ENCODE results near the gene EYA3.

EYA3 gene, protein sequence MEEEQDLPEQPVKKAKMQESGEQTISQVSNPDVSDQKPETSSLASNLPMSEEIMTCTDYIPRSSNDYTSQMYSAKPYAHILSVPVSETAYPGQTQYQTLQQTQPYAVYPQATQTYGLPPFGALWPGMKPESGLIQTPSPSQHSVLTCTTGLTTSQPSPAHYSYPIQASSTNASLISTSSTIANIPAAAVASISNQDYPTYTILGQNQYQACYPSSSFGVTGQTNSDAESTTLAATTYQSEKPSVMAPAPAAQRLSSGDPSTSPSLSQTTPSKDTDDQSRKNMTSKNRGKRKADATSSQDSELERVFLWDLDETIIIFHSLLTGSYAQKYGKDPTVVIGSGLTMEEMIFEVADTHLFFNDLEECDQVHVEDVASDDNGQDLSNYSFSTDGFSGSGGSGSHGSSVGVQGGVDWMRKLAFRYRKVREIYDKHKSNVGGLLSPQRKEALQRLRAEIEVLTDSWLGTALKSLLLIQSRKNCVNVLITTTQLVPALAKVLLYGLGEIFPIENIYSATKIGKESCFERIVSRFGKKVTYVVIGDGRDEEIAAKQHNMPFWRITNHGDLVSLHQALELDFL

DNA sequence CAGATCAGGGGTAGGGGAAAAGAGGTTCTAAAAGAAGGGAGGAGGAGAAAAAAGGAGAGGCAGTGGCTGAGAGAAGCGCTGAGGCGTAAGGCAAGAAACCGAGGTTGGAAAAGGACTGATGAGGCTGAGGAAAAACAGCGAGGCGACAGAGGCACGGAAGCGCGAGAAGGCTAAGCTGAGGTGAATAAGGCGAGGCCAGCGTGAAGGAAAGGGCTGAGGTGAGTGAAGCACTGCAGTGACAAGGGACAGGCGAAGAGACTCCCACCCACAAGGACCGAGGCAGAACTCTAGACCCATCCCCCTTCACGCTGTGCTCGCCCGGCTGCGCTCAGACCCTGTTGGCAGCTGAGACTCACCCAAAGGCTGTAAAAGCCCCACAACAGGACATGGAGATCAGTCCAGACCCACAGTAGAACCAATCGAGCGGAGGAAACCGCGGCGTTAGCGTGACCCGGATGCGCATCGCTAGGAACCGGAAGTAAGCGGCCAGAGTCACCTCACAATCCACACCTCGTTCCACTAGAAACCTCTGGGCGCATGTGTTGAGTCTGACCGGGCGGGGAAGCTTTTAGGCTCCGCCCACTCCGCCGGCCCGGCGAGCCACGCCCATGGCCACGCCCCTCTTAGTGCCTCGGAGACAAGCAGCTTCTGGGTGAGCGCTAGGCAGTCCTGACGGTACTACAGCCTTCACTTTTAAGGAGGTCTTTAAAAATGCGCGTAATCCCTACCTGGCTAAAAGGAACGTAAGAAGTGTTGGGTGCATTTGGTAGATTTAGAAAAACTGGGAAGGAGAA is at the start of gene EYA3:
EYA3 (minus strand) TSS at position 443 of the 794 bp plus-strand sequence. CDS start 30,584 bp downstream, outside the sequence.
- peak; percentile 99 for DNase-seq (ENCODE audit: low spot score)

DNA sequence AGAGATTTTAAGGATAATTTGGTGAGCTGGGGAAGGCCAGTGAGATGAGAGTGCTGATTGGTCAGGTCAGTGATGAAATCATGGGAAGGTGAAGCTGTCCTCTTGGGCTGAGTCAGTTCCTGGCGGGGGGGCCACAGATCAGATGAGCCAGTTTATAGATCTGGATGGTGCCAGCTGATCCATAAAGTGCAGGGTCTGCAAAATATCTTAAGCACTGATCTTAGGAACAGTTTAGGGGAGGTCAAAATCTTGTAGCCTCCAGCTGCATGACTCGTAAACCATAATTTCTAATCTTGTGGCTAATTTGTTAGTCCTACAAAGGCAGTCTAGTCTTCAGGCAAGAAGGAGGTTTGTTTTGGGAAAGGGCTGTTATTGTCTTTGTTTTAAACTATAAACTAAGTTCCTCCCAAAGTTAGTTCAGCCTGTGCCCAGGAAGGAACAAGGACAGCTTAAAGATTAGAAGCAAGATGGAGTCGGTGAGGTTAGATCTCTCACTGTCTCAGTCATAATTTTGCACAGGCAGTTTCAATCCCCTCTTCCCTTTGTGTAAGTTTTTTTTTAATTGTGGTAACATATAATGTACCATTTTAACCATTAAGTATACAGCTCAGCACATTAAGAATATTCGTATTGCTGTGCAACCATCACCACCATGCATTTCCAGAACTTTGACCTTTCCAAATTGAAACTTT is 48.7 kb upstream of the EYA3 start:
- no peak for DNase-seq (ENCODE audit: low spot score)

DNA sequence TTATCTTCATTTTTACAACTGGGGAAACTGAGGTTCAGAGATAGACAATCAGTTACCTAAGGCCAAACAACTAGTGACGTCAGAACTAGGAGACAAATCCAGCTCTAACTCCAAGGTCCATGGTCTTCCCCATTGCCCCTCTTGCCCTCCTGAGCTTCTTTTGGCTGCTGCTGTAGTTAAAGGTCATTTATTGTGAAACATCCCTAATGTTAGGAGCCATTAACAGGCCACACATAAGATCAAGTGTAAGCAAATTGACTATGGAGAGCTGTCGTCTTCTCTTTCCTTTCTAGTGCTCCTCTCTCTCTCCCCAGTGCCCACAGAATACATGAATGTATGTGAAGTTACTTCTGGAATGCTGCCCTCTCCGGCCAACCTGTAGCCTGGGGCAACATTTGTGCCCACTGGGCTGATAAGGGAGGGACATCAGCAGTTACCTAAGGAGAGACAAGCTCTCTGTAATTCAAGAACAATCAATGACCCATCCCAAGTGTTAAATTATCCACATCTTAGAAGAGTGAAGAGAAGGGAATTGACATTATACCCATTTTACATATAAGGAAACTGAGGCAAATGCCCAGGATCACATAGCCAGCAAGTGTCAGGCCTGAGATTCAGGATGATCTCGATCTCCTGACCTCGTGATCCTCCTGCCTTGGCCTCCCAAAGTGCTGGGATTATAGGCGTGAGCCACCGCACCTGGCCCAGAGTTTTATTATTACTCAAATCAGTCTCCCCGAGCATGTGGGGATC is 47.9 kb upstream of the EYA3 start:
- no peak for DNase-seq (ENCODE audit: low spot score)

DNA sequence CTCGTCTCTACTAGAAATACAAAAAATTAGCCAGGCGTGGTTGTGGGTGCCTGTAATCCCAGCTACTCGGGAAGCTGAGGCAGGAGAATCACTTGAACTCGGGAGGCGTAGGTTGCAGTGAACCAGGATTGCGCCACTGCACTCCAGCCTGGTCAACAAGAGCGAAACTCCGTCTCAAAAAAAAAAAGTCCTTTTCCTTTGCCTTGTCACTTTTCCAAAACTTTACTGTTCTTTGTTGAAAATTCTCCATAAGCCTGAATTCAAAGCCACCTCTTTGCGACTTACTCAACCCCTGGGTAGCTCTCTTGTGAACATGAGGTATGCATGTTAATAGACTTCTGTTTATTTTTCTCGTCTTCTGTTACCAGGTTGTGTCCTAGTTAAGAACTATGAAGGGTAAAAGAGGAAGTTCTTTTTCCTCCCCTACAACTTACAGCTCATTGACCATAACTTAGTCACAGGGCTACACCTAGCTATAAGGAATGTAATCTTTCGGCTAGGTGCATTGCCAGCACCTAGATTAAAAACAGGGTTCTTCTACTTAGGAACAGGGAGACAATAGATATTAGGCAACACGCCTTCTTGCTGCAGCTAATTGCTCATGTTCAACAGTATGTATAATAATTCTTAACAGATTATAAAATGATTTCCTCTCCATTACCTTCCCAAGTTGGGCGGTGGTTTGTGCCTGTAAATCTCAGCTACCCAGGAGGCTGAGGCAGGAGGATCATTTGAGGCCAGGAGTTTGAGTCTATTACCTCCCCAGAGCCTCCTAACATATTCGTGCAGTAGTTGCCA is 47.2 kb upstream of the EYA3 start:
- DNase-seq (ENCODE audit: low spot score): no peak

DNA sequence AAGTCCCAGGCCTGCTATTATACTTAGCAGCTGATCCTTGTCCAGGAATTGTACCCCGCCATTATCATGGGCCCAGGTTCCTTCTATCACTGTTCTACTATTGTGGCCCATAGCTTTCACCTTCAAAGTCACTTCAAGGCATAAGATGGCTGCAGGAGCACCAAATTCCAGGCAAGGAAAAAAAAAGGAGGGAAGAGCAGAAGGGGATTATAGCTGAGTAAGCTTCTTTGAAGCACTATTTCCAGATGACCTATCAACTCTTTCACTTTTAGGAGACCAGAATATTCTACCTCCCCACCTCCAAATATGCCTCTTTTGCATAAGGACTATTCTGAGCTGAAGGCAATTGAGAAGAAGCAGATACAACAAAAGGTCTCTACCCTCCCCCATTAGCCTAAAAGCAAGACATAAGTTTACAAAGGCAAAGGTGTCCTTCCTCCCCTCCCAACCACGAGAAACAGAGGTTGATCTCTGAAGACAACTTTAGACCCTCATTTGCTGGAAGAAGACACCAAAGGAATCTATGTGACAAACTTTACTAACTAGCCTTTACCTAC is 46.3 kb upstream of the EYA3 start:
- DNase-seq (ENCODE audit: low spot score): no peak

DNA sequence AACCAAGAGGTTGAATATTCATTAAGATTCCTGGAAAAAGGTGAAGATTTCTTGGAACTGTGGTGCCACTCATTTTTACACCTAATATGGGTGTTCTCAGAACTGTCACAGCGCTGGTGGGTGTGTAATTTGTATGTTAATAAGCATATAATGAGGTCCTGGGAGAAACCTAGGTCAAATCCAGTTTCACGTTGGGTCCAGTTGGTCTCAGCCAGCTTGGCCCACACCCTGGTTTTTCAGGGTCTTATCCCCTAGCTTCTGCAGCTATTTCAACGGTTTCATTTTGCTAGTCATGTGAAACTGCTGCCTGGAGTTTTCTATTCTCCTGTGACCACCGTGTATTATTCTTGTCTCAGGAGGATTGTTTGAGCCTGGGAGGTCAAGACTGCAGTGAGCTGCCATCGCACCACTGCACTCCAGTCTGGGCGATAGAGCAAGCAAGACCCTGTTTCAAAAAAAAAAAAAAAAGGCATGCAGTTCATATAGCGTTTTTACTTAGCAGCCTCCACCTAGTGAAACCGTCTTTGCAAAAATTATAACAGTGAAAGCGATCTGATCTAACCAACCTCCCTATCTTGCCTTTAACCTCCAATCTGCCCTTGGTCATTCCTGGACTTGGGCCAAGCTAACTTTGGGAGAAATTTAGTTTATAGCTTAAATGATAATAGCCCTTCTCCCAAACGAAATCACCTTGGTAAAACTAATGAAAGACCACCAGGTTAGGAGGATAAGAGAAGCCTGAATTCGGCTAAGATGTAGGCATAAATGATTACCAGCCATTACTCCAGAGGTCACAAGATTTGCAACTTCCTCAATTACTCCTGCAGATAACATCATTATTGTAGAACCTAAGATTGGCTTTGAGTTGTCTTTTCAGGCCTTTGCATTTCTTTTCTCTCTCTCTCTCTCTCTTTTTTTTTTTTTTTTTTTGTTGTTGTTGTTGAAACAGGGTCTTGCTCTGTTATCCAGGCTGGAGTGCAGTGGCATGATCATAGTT is 44.1 kb upstream of the EYA3 start:
- no peak for DNase-seq (ENCODE audit: low spot score)

DNA sequence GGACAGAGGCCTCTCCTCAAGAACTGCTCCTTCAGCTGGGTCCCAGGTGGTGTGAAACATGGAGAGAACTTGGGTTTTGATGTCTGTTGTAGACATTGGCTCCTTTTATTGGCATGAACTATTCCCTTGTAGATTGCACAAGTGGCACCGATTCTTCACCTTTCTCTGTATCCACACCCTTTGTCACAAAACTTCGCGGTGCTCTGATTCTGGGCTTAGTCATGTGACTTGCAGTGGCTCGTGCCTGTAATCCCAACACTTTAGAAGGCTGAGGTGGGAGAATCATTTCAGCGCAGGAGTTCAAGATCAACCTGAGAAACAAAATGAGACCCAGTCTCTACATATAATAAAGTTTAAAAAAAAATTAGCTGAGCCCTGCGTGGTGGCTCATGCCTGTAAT is 42.5 kb upstream of the EYA3 start:
- DNase-seq (ENCODE audit: low spot score): no peak

DNA sequence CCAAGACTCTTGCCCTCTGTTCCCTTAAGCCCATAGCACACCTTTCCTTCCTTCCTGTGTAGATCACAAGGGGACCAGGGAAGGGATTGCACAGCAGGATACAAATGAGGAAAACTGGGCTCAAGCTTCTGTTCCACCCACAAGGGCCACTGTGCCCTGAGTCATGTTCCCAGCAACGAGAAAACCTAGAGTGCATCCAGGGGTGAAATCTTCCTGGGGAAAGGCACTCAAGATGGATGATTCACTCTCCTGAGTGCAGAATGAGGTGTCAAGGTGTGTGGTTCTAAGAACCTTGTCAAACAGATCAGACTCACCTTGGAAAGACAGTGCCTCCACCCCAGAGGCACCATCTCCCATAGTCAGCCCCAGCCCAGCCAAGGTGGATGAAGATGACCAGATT is 40.7 kb upstream of the EYA3 start:
- no peak for DNase-seq (ENCODE audit: low spot score)

DNA sequence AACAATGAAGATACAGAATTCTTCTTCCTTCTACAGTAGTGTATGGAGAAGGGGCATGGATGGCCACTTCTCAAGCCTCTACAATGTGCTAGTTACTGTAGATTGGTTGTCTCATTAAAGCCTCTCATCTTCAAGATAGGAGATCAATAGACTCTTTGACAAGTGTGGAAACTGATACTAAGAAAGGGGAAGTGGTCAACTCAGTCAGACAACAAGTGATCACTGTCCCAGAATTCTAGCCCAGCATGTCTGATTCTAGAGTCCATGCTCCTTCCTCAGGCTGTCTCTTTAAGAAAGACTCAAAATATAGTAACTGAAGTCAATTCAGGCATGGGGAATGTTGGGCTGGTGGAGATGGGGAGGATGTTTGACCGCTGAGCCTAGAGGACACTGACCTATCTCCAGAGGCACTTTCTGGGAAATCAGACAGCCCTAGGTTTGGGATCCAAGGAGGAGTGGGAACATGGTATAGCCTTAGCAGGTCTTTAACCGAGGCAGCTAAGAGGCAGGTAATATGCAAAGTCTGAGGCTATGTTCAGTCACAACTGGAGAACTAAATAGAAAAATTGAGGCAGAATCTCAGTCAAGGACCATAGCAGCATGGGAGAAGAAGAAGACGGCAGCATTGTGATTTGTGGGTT is 39.3 kb upstream of the EYA3 start:
- DNase-seq (ENCODE audit: low spot score): no peak

DNA sequence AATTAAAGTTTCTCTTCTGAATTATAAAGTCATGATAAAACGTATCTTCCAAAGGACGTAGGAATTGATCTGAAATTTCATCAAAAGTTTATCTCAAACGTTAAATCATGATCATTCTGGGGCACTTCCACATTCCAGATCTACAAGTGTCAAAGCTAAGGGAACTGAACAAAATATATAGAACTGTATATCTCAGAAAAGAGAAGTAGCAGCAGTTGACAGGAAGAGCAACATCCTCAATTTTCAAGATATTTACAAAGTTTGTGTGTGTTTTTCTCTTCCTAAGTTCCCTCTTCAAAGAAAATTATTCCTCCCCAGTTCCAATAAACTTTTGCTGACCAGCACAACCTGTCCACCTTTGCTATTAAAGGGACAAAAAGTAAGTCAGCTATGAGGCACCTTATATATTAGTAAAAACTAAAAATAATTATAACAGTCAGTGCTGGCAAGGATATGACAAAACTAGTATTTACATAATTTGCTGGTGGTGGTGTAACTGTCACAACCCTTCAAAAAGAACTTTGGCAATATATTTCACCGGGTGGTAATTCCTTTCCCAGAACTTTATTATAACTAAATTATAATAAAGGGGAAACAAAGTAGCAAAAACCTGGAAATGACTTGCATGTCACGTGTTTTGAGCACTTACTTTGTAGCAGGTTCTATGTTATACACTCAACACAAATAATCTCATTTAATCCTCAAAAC is 38.5 kb upstream of the EYA3 start:
- no peak for DNase-seq (ENCODE audit: low spot score)

DNA sequence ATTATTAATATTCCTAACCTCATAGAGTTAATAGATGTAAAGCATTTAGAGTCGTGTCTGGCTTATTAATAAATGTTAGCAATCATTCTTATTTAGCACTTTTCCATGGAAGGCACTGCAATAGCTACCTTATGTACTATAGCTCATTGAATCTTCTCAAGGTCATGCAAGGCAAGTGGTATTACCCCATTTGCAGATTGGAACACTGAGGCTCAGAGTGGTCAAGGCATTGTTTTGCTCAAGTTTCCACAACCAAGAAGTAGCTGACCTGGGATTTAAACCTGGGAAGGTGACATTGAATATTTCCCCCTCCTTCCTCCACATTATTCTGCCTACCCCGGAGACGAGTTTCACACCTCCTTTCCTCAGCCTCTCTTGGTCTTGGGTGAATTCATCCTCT is 37.8 kb upstream of the EYA3 start:
- DNase-seq (ENCODE audit: low spot score): no peak

DNA sequence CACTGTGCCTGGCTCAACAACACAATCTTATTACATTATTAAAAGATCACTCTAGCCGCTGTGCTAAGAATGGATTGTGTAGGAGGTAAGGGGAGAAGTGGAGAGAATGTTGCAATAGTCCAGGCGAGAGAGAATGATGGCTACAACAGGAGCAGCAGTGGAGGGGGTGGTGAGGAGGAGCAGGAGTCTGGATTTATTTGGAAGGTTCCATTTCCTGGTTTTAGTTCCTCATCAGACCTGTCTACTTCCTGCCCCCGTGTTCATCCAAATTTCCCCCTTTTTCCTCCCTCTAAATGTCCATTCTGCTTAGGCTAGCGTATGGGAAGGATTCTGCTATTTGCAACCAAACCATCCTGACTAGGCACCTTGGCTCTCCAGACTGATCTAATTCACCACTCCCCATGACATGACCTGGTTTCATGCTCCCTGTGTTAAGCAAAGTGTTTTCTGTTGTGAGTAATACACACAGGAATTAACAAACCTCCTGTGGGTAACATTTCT is 35.1 kb upstream of the EYA3 start:
- DNase-seq (ENCODE audit: low spot score): no peak

DNA sequence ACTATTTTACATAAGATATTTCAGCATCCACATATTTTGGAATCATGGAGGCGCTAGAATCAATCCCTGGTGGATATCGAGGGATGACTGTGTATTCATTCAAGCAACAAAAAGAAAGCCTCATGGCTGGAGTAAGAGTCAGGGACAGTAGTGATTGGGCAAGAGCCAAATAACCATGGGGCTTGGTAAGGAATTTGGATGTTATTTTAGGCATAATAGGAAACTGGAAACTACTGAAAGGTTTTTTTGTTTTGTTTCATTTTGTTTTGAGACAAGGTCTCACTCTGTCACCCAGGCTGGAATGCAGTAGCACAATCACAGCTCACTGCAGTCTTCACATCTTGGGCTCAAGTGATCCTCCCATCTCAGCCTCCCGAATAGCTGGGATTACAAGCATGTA is 33.8 kb upstream of the EYA3 start:
- no peak for DNase-seq (ENCODE audit: low spot score)

DNA sequence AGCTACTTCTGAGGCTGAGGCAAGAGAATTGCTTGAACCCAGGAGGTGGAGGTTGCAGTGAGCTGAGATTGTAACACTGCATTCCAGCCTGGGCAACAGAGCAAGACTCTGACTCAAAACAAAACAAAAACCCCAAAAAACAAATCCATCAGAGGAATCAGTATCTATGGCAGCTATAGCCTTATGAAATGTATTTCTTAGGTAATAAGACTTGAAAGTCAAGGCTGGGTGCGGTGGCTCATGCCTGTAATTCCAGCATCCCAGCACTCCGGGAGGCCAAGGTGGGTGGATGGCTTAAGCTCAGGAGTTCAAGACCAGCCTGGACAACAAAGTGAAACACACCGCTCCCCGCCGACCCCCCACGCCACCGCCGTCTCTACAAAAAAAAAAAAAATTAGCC is 31.1 kb upstream of the EYA3 start:
- no peak for DNase-seq (ENCODE audit: low spot score)

DNA sequence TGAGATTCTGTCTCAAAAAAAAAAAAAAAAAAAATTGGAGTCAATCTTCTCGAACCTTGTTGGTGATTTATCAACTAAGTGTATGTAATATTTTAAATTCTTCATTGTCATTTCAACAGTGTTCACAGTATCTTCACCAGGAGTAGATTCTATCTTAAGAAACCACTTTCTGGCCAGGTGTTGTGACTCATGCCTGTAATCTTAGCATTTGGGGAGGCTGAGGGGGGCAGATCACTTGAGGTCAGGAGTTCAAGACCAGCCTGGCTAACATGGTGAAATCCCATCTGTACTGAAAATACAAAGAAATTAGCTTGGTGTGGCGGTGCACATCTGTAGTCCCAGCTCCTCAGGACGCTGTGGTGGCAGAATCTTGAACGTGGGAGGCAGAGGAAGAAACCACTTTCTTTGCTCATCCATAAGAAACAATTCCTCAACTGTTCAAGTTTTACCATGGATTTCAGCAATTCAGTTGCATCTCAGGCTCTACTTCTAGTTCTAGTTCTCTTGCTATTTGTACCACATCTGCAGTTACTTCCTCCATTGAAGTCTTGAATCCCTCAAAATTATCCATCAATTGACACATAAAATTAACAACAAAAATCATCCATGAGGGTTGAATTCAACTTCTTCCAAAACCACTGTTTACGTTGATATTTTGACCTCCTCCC is 30.4 kb upstream of the EYA3 start:
- DNase-seq (ENCODE audit: low spot score): no peak

DNA sequence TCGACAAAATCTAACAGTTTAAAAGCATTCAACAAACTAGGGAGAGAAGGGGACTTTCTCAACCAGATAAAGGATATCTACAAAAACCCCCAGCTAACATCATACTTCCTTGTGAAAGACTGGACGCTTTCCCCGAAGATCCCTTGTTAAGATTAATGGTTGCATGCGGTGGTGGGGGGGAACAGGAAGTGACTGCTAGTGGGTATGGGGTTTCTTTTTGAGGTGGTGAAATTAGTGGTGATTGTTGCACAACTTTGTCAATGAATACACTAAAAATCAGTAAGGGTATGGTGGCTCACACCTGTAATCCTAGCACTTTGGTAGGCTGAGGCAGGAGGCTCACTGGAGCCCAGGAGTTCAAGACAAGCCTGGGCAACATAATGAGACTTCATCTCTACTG is 26.9 kb upstream of the EYA3 start:
- DNase-seq (ENCODE audit: low spot score): peak; percentile 18

DNA sequence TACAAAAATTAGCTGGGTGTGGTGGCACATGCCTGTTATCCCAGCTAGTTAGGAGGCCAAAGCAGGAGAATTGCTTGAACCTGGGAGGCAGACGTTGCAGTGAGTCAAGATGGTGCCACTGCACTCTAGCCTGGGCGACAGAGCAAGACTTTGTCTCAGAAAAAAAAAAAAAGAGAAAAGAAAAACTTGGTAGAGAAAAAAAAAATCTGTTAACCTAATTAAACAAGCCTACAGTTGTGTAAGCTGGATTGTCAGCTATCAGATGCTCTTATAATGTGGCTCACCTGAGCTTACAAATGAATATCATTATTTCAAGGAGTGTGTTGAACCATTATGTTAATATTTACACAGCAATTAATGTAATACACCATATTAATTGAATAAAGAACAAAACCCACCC is 26.4 kb upstream of the EYA3 start:
- DNase-seq (ENCODE audit: low spot score): no peak

DNA sequence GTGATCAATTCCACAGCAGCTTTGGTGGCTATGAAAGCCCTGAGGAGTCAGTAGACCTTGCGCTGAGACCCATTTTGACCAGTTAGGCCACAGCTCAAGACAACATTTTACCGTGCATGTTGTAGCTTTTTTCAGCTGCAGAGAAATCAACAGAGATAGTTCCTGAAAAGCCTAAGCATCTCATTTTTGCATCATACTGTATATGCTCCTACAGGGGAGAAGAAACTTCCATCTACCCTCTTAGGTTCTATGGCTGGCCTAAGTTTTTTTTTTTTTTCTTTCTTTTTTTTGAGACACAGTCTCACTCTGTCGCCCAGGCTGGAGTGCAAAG is 24.8 kb upstream of the EYA3 start:
- no peak for DNase-seq (ENCODE audit: low spot score)

Measured in CD4-positive, alpha-beta T cell treated with Interleukin-6 at 100 ng/mL for 8 hours (primary cell).